Dedifferentiated amniotic fluid mesenchymal stem cell (primary cell): Measurements from ENCODE around the gene SPEM1.

ENCODE experiments used
- DNase-seq: peaks from one replicate; pipeline ENCODE4 v3.0.0-alpha.2; 2016; ENCODE audit errors: extremely low spot score

The SPEM1 gene

GRCh38 chr17:7419819-7420610 lies at the start of gene SPEM1:
SPEM1 (plus strand) TSS chr17:7420324; CDS start chr17:7420385, 61 bp downstream.
- DNase-seq, result no peak

GRCh38 chr17:7370853-7371252 lies 49.3 kb upstream of the SPEM1 start:
- DNase-seq, result no peak

- no peak for DNase-seq
Observed at GRCh38 chr17:7374353-7374752, 45.8 kb upstream of the SPEM1 start.

- DNase-seq, result no peak
Observed at GRCh38 chr17:7379134-7379533, 41.0 kb upstream of the SPEM1 start.

GRCh38 chr17:7380321-7380720 lies 39.8 kb upstream of the SPEM1 start:
- DNase-seq, result no peak

GRCh38 chr17:7380855-7381683 lies 39.1 kb upstream of the SPEM1 start, which contains the start of gene TNK1:
TNK1 (plus strand) TSS chr17:7381089; CDS start chr17:7382927, 1,838 bp downstream.
- no peak for DNase-seq

- no peak for DNase-seq
Observed at GRCh38 chr17:7382901-7383300, 37.2 kb upstream of the SPEM1 start.

GRCh38 chr17:7383371-7383741 lies 36.8 kb upstream of the SPEM1 start:
- no peak for DNase-seq

- no peak for DNase-seq
Observed at GRCh38 chr17:7383742-7384488, 36.2 kb upstream of the SPEM1 start.

- DNase-seq, result no peak
Observed at GRCh38 chr17:7384489-7385081, 35.5 kb upstream of the SPEM1 start.

GRCh38 chr17:7388856-7389255 lies 31.3 kb upstream of the SPEM1 start:
- no peak for DNase-seq

GRCh38 chr17:7389924-7390910 lies 29.9 kb upstream of the SPEM1 start:
- DNase-seq, result no peak

GRCh38 chr17:7391307-7391706 lies 28.8 kb upstream of the SPEM1 start:
- DNase-seq, result no peak

GRCh38 chr17:7392696-7393612 lies 27.2 kb upstream of the SPEM1 start:
- DNase-seq, result no peak

GRCh38 chr17:7393613-7394451 lies 26.3 kb upstream of the SPEM1 start:
- no peak for DNase-seq

GRCh38 chr17:7394452-7395191 lies 25.5 kb upstream of the SPEM1 start, which contains the start of gene PLSCR3:
PLSCR3 (minus strand) TSS chr17:7394525; CDS start chr17:7394110, 415 bp downstream.
- peak; percentile 62 for DNase-seq

- DNase-seq, result no peak
Observed at GRCh38 chr17:7396147-7396546, 24.0 kb upstream of the SPEM1 start.

- DNase-seq, result no peak
Observed at GRCh38 chr17:7398612-7399011, 21.5 kb upstream of the SPEM1 start.
